Dermis microvascular lymphatic vessel endothelial cell (primary cell): ENCODE measurements around the gene CACNA1D. TPM values are rescaled to one million over a fixed set of nuclear protein-coding genes. Genes with fewer than 3 reads are reported as not detected.

ENCODE experiments used
- DNase-seq, 2 donors: peaks; one replicate each; pipeline versions ENCODE4 v3.0.0 to v3.0.0-alpha.2; 2010; ENCODE audit warnings: low read depth in 2 of 2
- total RNA-seq: library from RNA; depleted of rRNA; stranded (reverse); fragments of >200 nt; gene quantifications from 2 replicates; pipeline ENCODE4 v1.2.1, GENCODE V29; 2014

Gene CACNA1D
- total RNA-seq, 1 donor from 2014 or later, result not detected

GRCh38 chr3:53688989-53689388 is 194.6 kb downstream of the CACNA1D start:
- DNase-seq, result no peak

- DNase-seq, result no peak
Measured at GRCh38 chr3:53689681-53690080, 195.3 kb downstream of the CACNA1D start.

GRCh38 chr3:53690521-53690920 is 196.1 kb downstream of the CACNA1D start:
- DNase-seq, result no peak

- DNase-seq, result no peak
Measured at GRCh38 chr3:53691349-53691748, 196.9 kb downstream of the CACNA1D start.

- no peak for DNase-seq
Measured at GRCh38 chr3:53691885-53692284, 197.5 kb downstream of the CACNA1D start.

- no peak for DNase-seq
Measured at GRCh38 chr3:53693451-53693850, 199.0 kb downstream of the CACNA1D start.

GRCh38 chr3:53694046-53694445 is 199.6 kb downstream of the CACNA1D start:
- no peak for DNase-seq

- no peak for DNase-seq
Measured at GRCh38 chr3:53694666-53695323, 200.4 kb downstream of the CACNA1D start.

GRCh38 chr3:53695324-53695690 is 200.9 kb downstream of the CACNA1D start:
- DNase-seq, result no peak

- DNase-seq, result no peak
Measured at GRCh38 chr3:53696401-53697172, 202.2 kb downstream of the CACNA1D start.

- no peak for DNase-seq
Measured at GRCh38 chr3:53700441-53700840, 206.0 kb downstream of the CACNA1D start.

- no peak for DNase-seq
Measured at GRCh38 chr3:53702776-53703530, 208.5 kb downstream of the CACNA1D start.

- no peak for DNase-seq
Measured at GRCh38 chr3:53703630-53704362, 209.4 kb downstream of the CACNA1D start.

GRCh38 chr3:53704363-53704725 is 209.9 kb downstream of the CACNA1D start:
- no peak for DNase-seq

- DNase-seq, result no peak
Measured at GRCh38 chr3:53705024-53705745, 210.8 kb downstream of the CACNA1D start.

- DNase-seq, result no peak
Measured at GRCh38 chr3:53705774-53706173, 211.4 kb downstream of the CACNA1D start.

- DNase-seq, result no peak
Measured at GRCh38 chr3:53707222-53707621, 212.8 kb downstream of the CACNA1D start.

- no peak for DNase-seq
Measured at GRCh38 chr3:53708001-53708621, 213.7 kb downstream of the CACNA1D start.

- DNase-seq, result no peak
Measured at GRCh38 chr3:53709256-53709655, 214.8 kb downstream of the CACNA1D start.

GRCh38 chr3:53709860-53710674 is 215.7 kb downstream of the CACNA1D start:
- DNase-seq, result peak; percentile 31 to 68
